ENCODE results near the gene KIAA0319L. TPM values are rescaled to one million over a fixed set of nuclear protein-coding genes. Genes with fewer than 3 reads are reported as not detected.

Gene KIAA0319L
- polyA plus RNA-seq, 1 donor (not counting 4 experiments of a cell fraction or from before 2014, with no cell fraction given), result 23.8 TPM

DNA sequence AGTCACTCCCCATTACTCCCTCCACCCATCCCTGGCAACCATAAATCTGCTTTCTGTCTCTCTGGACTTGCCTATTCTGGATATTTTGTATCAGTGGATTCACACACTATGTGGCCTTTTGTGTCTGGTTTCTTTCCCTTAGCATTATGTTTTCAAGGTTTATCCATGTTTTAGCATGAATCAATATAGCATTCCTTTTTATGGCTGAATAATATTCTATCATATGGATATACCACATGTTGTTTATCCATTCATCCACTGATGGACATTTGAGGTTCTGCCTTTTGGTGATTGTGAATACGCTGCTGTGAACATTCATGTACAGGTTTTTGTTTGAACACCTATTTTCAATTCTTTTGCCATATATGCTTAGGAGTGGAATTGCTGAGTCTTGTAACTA lies 148.3 kb downstream of the KIAA0319L start:
- no peaks in the 10 kb centered on the region for H3K79me2 ChIP-seq (ENCODE audit: control insufficient read depth, insufficient read depth, low read length)
- no peak for DNase-seq (ENCODE audit: low read depth, low spot score)
- H3K27me3 ChIP-seq (ENCODE audit: control insufficient read depth, extremely low read depth, insufficient read depth, low read length), result no peaks in the 10 kb centered on the region
- no peak overlapping the region for H3K4me2 ChIP-seq (ENCODE audit: control insufficient read depth, extremely low read depth, insufficient read depth, low read depth, low read length)
- no peak for FAIRE-seq
- H3K9ac ChIP-seq (ENCODE audit: control insufficient read depth, extremely low read depth, insufficient read depth, low read length), result no peak overlapping the region
- H4K20me1 ChIP-seq (ENCODE audit: control insufficient read depth, extremely low read depth, insufficient read depth, low read length), result no peaks in the 10 kb centered on the region
- H3K36me3 ChIP-seq (ENCODE audit: control insufficient read depth in 2 of 2, extremely low read depth in 1 of 2, insufficient read depth in 2 of 2, low read length in 2 of 2), result peaks cover 10 to 12% of the 10 kb centered on the region in 2 experiments
- H2AFZ ChIP-seq (ENCODE audit: control insufficient read depth, low read length), result no peak overlapping the region
- H3K4me1 ChIP-seq (ENCODE audit: control insufficient read depth, extremely low read depth, insufficient read depth, low read length), result no peaks in the 10 kb centered on the region
- H3K9me1 ChIP-seq (ENCODE audit: control insufficient read depth, extremely low read depth, insufficient read depth, low read length), result no peaks in the 10 kb centered on the region
- no peak overlapping the region for H3K4me3 ChIP-seq (ENCODE audit: control insufficient read depth in 2 of 3, extremely low read depth in 1 of 3, insufficient read depth in 2 of 3, low read depth in 1 of 3, low read length in 3 of 3)
- dilution Hi-C loops (cut with MboI; ENCODE audit: extremely low pct_ligation_motif_present, low sequenced_read_pairs), result no loop called here
- no peak for TF ChIP-seq EZH2 (IDR thresholded peaks at IDR 0.05; ENCODE audit: low read length)
- H3K27ac ChIP-seq (ENCODE audit: control insufficient read depth, insufficient read depth, low read length), result no peak overlapping the region
- H3K9me3 ChIP-seq (ENCODE audit: control insufficient read depth, low read depth, low read length), result no peaks in the 10 kb centered on the region

DNA sequence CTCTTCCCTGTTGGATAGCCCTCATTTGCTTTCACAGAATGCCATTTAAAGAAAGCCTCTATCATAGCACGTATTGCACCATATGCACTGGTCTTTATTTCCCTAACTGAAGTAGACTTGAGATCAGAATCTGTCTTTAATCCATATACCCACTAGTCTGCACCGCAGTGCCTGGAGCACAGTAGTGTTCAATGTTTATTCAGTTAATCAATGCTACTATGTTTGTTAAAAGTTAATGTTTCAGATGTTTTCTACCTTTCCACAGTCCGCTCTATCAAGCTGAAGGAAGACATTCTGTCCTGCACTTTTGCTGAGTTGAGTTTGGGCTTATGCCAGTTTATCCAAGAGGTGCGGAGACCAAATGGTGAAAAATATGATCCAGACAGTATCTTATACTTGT lies 149.5 kb downstream of the KIAA0319L start:
- Histone ChIP-seq H3K9me3 (ENCODE audit: control insufficient read depth, low read depth, low read length) (no peaks in the 10 kb centered on the region), H3K4me2 (ENCODE audit: control insufficient read depth, extremely low read depth, insufficient read depth, low read depth, low read length) (no peak overlapping the region), H3K9me1 (ENCODE audit: control insufficient read depth, extremely low read depth, insufficient read depth, low read length) (no peaks in the 10 kb centered on the region), H3K4me1 (ENCODE audit: control insufficient read depth, extremely low read depth, insufficient read depth, low read length) (no peaks in the 10 kb centered on the region), H4K20me1 (ENCODE audit: control insufficient read depth, extremely low read depth, insufficient read depth, low read length) (no peaks in the 10 kb centered on the region), H2AFZ (ENCODE audit: control insufficient read depth, low read length) (no peak overlapping the region), H3K36me3 (ENCODE audit: control insufficient read depth in 2 of 2, extremely low read depth in 1 of 2, insufficient read depth in 2 of 2, low read length in 2 of 2) (peaks cover 10 to 11% of the 10 kb centered on the region in 2 experiments), H3K4me3 (ENCODE audit: control insufficient read depth in 2 of 3, extremely low read depth in 1 of 3, insufficient read depth in 2 of 3, low read depth in 1 of 3, low read length in 3 of 3) (no peak overlapping the region), H3K27me3 (ENCODE audit: control insufficient read depth, extremely low read depth, insufficient read depth, low read length) (no peaks in the 10 kb centered on the region), H3K27ac (ENCODE audit: control insufficient read depth, insufficient read depth, low read length) (no peak overlapping the region), H3K79me2 (ENCODE audit: control insufficient read depth, insufficient read depth, low read length) (no peaks in the 10 kb centered on the region), H3K9ac (ENCODE audit: control insufficient read depth, extremely low read depth, insufficient read depth, low read length) (no peak overlapping the region)
- FAIRE-seq (no peak), DNase-seq (ENCODE audit: low read depth, low spot score) (no peak)
- dilution Hi-C loops (cut with MboI; ENCODE audit: extremely low pct_ligation_motif_present, low sequenced_read_pairs), result no loop called here
- no peak for TF ChIP-seq EZH2 (IDR thresholded peaks at IDR 0.05; ENCODE audit: low read length)
- TF ChIP-seq, protein P1, sequence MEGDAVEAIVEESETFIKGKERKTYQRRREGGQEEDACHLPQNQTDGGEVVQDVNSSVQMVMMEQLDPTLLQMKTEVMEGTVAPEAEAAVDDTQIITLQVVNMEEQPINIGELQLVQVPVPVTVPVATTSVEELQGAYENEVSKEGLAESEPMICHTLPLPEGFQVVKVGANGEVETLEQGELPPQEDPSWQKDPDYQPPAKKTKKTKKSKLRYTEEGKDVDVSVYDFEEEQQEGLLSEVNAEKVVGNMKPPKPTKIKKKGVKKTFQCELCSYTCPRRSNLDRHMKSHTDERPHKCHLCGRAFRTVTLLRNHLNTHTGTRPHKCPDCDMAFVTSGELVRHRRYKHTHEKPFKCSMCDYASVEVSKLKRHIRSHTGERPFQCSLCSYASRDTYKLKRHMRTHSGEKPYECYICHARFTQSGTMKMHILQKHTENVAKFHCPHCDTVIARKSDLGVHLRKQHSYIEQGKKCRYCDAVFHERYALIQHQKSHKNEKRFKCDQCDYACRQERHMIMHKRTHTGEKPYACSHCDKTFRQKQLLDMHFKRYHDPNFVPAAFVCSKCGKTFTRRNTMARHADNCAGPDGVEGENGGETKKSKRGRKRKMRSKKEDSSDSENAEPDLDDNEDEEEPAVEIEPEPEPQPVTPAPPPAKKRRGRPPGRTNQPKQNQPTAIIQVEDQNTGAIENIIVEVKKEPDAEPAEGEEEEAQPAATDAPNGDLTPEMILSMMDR (optimal IDR thresholded peaks at IDR 0.05 in 1 of 3, IDR thresholded peaks at IDR 0.05 in 1 of 3, conservative IDR thresholded peaks at IDR 0.05 in 1 of 3; ENCODE audit: extremely low read depth in 1 of 3, insufficient read depth in 2 of 3, low read length in 3 of 3), result no peak

DNA sequence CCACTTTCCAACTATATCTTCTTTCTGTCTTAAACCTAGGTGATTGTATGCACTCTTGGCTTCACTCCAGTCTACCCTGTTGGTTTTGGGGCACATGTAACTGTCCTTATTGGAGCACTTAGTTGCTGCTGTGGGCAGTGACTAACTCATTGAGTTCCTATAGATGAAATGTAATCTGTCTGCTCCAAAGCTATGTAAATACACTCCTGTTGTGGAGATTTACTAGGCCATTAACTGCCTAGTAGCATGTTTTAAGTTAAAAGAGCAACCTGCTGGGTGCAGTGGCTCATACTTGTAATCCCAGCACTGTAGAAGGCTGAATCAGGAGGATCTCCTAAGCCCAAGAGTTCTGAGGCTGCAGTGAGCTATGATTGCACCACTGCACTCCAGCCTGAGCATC lies 151.1 kb downstream of the KIAA0319L start:
- Histone ChIP-seq H3K27me3 (ENCODE audit: control insufficient read depth, extremely low read depth, insufficient read depth, low read length) (no peaks in the 10 kb centered on the region), H3K27ac (ENCODE audit: control insufficient read depth, insufficient read depth, low read length) (no peak overlapping the region), H3K4me1 (ENCODE audit: control insufficient read depth, extremely low read depth, insufficient read depth, low read length) (no peaks in the 10 kb centered on the region), H3K79me2 (ENCODE audit: control insufficient read depth, insufficient read depth, low read length) (no peaks in the 10 kb centered on the region), H2AFZ (ENCODE audit: control insufficient read depth, low read length) (no peak overlapping the region), H3K4me2 (ENCODE audit: control insufficient read depth, extremely low read depth, insufficient read depth, low read depth, low read length) (no peak overlapping the region), H3K9ac (ENCODE audit: control insufficient read depth, extremely low read depth, insufficient read depth, low read length) (no peak overlapping the region), H3K9me1 (ENCODE audit: control insufficient read depth, extremely low read depth, insufficient read depth, low read length) (no peaks in the 10 kb centered on the region), H4K20me1 (ENCODE audit: control insufficient read depth, extremely low read depth, insufficient read depth, low read length) (no peaks in the 10 kb centered on the region), H3K36me3 (ENCODE audit: control insufficient read depth in 2 of 2, extremely low read depth in 1 of 2, insufficient read depth in 2 of 2, low read length in 2 of 2) (peaks cover 11% of the 10 kb centered on the region in 2 experiments), H3K9me3 (ENCODE audit: control insufficient read depth, low read depth, low read length) (no peaks in the 10 kb centered on the region), H3K4me3 (ENCODE audit: control insufficient read depth in 2 of 3, extremely low read depth in 1 of 3, insufficient read depth in 2 of 3, low read depth in 1 of 3, low read length in 3 of 3) (no peak overlapping the region)
- TF ChIP-seq EZH2 (IDR thresholded peaks at IDR 0.05; ENCODE audit: low read length), result no peak
- TF ChIP-seq, protein P1 (optimal IDR thresholded peaks at IDR 0.05 in 1 of 3, IDR thresholded peaks at IDR 0.05 in 1 of 3, conservative IDR thresholded peaks at IDR 0.05 in 1 of 3; ENCODE audit: extremely low read depth in 1 of 3, insufficient read depth in 2 of 3, low read length in 3 of 3), result no peak
- DNase-seq (ENCODE audit: low read depth, low spot score), result no peak
- FAIRE-seq, result no peak
- dilution Hi-C loops (cut with MboI; ENCODE audit: extremely low pct_ligation_motif_present, low sequenced_read_pairs), result no loop called here

All from keratinocyte (primary cell).